WERI-Rb-1 (cell line): ENCODE results near the gene TFF3.

Experiments
- DNase-seq: peaks from one replicate; pipeline ENCODE4 v3.0.0-alpha.2; 2020
- H3K27ac ChIP-seq: fragments of 250-450 bp; sonication (Bioruptor Pico); 2 replicates; pipeline ENCODE4 v1.5.1; 2020; ENCODE audit warnings: mild to moderate bottlenecking, moderate library complexity
- H3K27me3 ChIP-seq: fragments of 250-450 bp; sonication (Bioruptor Pico); 2 replicates; pipeline ENCODE4 v1.5.1; 2021; ENCODE audit warnings: mild to moderate bottlenecking, low read depth, moderate library complexity; ENCODE audit not compliant: insufficient read depth, severe bottlenecking
- H3K36me3 ChIP-seq: fragments of 250-450 bp; sonication (Bioruptor Pico); 2 replicates; pipeline ENCODE4 v1.5.1; 2020; ENCODE audit warnings: mild to moderate bottlenecking, moderate library complexity
- H3K4me3 ChIP-seq: 2 replicates; pipeline ENCODE4 v1.5.1; 2011; ENCODE audit warnings: low read depth, mild to moderate bottlenecking, control low read depth, low read length
- H3K9me3 ChIP-seq: fragments of 250-450 bp; sonication (Bioruptor Pico); 2 replicates; pipeline ENCODE4 v1.5.1; 2021; ENCODE audit warnings: mild to moderate bottlenecking, moderate library complexity; ENCODE audit not compliant: severe bottlenecking
- TF ChIP-seq, protein P1 (sequence below): IDR thresholded peaks from 2 replicates; pipeline ENCODE4 v1.5.1; 2011; ENCODE audit warnings: low read depth, mild to moderate bottlenecking, control low read depth, inconsistent platforms, low read length

The TFF3 gene

DNA sequence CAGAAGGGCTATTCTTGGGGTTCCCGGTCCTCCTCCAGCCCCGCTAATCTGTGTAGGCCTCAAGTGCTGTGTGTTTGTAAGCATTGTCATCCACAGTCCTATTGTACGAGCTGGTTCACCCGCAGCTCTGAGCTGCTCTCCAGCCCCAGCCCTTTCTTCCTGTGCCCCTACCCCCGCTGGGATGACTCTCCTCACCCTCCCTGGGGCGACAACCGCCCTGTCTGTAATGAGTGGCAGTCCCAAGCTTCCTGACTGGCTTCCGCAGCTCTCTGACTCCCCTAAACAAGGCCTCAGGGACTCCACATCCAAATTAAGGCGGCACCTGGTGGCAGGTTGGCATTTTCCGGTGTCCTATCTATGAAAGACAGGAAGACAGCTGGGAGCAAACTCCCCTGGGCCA, 45.8 kb downstream of the TFF3 start:
- no peak for DNase-seq
- TF ChIP-seq, protein P1, sequence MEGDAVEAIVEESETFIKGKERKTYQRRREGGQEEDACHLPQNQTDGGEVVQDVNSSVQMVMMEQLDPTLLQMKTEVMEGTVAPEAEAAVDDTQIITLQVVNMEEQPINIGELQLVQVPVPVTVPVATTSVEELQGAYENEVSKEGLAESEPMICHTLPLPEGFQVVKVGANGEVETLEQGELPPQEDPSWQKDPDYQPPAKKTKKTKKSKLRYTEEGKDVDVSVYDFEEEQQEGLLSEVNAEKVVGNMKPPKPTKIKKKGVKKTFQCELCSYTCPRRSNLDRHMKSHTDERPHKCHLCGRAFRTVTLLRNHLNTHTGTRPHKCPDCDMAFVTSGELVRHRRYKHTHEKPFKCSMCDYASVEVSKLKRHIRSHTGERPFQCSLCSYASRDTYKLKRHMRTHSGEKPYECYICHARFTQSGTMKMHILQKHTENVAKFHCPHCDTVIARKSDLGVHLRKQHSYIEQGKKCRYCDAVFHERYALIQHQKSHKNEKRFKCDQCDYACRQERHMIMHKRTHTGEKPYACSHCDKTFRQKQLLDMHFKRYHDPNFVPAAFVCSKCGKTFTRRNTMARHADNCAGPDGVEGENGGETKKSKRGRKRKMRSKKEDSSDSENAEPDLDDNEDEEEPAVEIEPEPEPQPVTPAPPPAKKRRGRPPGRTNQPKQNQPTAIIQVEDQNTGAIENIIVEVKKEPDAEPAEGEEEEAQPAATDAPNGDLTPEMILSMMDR, result no peak
- H3K36me3 ChIP-seq, result peaks cover 20% of the 10 kb centered on the region
- no peak overlapping the region for H3K27ac ChIP-seq
- no peaks in the 10 kb centered on the region for H3K9me3 ChIP-seq
- no peaks in the 10 kb centered on the region for H3K27me3 ChIP-seq
- H3K4me3 ChIP-seq, result no peak overlapping the region

DNA sequence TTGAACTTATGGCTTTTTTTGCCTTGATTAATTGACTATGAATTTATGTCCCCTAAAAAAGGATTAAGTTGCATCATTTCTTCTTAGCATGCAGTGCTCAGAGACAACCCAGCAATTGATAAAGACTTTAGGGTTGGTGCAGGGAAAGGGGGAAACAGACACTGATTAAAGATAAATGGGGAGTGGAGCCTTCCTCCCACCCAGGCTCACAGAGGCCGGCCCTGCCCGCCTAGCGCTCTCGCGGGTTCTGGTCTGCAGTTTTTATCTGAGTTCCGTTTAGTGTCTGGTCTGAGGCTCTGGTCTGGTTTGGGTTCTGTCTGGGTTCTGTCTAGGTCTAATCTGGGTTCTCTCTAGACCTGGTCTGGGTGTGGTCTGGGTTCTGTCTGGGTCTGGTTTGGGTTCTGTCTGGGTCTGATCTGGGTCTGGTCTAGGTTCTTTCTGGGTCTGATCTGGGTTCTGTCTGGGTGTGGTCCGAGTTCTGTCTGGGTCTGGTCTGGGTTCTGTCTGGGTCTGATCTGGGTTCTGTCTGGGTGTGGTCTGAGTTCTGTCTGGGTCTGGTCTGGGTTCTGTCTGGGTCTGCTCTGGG, 48.1 kb downstream of the TFF3 start:
- peaks cover 8% of the 10 kb centered on the region for H3K36me3 ChIP-seq
- H3K4me3 ChIP-seq, result no peak overlapping the region
- no peaks in the 10 kb centered on the region for H3K27me3 ChIP-seq
- no peaks in the 10 kb centered on the region for H3K9me3 ChIP-seq
- DNase-seq, result no peak
- H3K27ac ChIP-seq, result no peak overlapping the region
- TF ChIP-seq, protein P1, result no peak

DNA sequence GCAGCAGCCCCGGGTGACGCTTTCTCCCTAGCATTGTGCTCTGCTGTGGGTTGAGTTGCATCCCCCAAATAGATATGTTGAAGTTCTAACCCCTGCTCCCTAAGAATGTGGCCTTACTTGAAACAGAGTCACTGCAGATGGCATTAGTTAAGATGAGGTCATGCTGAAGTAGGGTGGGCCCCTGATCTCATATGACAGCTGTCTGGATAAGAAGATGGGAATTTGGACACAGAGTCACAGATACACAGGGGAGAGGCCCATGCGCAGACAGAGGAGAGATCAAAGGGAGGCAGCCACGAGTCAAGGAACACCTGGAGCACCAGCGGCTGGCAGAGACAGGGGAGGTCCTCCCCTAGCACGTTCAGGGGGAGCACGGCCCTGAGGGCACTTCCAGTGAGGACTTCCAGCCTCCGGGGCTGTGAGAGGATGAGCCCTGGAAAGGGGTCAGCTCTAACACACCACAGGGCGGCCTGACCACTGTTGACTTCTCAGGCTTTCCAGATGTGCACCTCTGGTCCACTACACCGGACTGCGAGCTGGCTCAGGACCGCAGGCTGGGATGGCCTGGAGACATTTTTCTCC, 49.9 kb downstream of the TFF3 start:
- H3K27ac ChIP-seq, result no peak overlapping the region
- no peaks in the 10 kb centered on the region for H3K36me3 ChIP-seq
- TF ChIP-seq, protein P1, result no peak
- no peak for DNase-seq
- no peak overlapping the region for H3K4me3 ChIP-seq
- no peaks in the 10 kb centered on the region for H3K27me3 ChIP-seq
- no peaks in the 10 kb centered on the region for H3K9me3 ChIP-seq

DNA sequence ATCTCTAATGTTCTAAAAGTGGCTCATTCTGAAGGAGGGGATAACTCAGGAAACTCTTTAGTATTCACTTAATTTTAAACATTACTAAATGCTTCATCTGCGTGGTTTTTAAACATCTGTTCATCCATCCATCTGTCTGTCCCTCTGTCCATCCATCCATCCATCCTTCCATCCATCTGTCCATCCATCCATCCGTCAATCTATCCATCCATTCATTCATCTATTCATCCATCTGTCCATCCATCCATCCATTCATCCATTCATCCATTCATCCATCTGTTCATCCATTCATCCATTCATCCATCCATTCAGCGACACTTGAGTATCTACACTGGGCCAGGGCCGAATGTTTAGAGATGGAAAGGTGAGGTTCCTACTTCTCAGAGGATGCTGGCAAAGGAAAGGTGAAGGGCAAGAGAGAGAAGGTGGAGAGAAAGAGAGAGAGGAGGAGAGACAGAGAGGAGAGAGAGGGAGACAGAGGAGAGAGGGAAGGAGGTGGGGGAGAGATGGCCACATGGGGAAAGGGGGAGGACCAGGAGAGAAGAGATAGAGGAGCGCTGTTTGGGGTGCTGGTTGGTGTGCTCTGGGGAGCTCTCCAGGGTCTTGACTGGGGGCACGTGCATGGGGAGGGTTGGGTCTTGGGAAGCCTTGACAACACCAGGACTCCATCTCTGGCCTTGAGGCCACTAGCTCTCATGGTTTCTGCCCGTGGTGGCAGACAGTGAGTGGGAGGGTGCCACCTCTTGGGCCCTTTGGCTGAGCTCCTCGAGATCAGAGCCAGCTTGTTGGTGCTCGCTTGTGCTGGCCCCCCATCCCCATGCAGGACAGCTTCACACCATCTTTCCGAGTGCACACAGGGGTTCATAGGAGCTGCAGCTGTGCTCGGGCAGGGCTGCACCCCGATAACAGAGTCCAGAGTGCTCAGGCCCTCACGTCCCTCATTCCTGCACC, 50.7 kb downstream of the TFF3 start:
- H3K4me3 ChIP-seq, result no peak overlapping the region
- no peaks in the 10 kb centered on the region for H3K27me3 ChIP-seq
- no peaks in the 10 kb centered on the region for H3K36me3 ChIP-seq
- DNase-seq, result no peak
- TF ChIP-seq, protein P1, result no peak
- no peak overlapping the region for H3K27ac ChIP-seq
- H3K9me3 ChIP-seq, result no peaks in the 10 kb centered on the region

DNA sequence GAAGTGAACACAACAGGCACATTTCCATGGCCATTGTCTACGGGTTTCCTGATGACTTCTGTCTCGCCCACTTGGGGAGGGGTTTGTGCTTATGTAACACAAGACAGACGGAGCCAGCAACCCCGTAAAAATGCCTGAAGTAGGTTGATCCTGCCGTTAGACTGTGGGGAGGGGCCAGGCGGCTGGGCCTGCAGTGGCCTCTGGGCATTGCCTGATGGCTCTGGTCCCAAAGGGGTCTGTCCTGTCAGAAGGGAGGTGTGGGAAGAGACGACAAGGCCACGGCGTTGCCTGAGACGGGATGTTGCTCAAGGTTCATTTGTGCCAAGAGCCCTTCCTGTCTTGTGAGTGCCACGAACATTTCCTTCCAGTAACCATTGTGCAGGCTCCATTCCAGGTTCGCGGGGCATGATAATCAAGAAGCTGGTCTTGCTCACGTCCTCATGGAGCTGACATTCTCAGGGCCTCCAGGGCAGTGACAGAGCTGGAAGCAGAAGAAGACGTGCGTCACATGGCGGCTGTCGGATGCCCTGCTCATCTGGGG, 51.5 kb downstream of the TFF3 start:
- Histone ChIP-seq H3K9me3 (no peaks in the 10 kb centered on the region), H3K27ac (no peak overlapping the region), H3K27me3 (no peaks in the 10 kb centered on the region), H3K36me3 (no peaks in the 10 kb centered on the region), H3K4me3 (no peak overlapping the region)
- DNase-seq, result no peak
- TF ChIP-seq, protein P1, result no peak
